HG02571 (cell line): ENCODE measurements around the gene BRD8.

Experiments used
- ATAC-seq: cut with Tn5 transposase; IDR thresholded peaks from one replicate; pipeline ENCODE4 v1.9.1; 2021; ENCODE audit warnings: mild to moderate bottlenecking, moderate library complexity; ENCODE audit not compliant: unreplicated experiment

The BRD8 gene

GRCh38 chr5:138102454-138103318 is 75.7 kb downstream of the BRD8 start:
- no peak for ATAC-seq

DNA sequence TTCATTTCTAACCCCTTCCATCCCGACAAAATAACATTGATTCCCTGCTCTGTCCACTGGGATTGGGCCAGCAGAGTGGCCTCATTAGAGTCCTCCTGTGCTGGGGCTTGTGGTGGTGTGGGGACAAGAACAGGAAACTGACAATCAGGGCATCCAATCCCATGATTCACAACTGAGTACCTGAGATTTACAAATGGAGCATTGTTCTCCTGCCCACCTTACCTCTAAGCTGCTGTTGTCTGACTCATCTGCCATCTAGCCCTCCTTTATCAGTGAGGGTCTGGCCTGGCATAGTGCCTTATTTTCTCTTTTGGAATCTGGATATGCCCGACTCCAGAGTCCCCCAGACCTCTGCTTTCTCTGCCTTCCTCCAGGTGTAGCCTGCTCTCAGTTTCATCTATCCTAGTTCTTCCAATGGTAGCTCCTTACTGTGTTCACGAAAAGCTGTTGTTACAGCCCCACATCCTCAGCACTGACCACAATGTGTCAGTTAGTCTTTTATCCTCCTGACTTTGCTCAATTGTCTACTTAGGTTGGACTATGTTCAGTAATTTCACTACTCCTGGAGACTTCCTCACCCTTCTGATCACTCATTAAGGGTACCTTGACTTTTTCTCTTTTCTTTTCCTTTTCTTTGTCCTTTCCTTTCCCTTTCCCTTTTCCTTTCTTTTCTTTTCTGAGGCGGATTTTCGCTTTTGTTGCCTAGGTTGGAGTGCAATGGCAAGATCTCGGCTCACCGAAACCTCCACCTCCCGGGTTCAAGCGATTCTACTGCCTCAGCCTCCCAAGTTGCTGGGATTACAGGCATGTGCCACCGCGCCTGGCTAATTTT is 81.2 kb downstream of the BRD8 start:
- ATAC-seq = no peak

- ATAC-seq = no peak
Measured at GRCh38 chr5:138096363-138096762, 82.1 kb downstream of the BRD8 start.

GRCh38 chr5:138095100-138095907 is 83.1 kb downstream of the BRD8 start:
- no peak for ATAC-seq

DNA sequence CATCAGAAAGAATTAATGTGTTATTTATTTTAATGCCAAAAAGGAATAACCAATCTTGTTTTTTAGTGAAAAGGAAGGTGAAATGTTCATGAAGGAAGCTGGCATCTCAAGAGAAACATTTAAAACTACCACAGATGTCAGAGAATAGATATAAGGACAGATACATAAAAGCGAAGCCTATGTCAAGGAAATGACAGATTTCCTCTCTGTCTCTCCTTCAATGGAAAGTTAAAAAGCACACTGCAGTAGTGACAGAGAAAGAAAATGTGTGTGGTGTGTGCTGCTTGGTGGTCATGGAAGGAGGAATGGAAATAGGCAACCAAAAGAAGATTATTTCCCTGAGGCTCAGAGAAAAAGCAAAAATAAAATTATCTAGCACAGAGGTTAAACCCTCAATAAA is 85.4 kb downstream of the BRD8 start:
- ATAC-seq = no peak

- ATAC-seq = no peak
Measured at GRCh38 chr5:138092301-138092700, 86.1 kb downstream of the BRD8 start.

GRCh38 chr5:138091685-138092084 is 86.7 kb downstream of the BRD8 start:
- no peak for ATAC-seq
